Measurements from ENCODE around the gene ZNF837.
"Not testable (repeated sequence)": the region's sequence is repeated elsewhere in the genome, so short reads cannot be mapped to it uniquely, and the experiment has no call there.

Gene ZNF837

GRCh38 chr19:58380662-58381459 lies at the start of gene ZNF837:
Gene ZNF837, minus strand, starts transcription at chr19:58381030. Its CDS starts 11,698 bp downstream, at chr19:58369332.
- peak; percentile 100 for DNase-seq (ENCODE audit: low spot score)

- DNase-seq (ENCODE audit: low spot score): no peak
These were observed 48.9 kb upstream of the ZNF837 start for GRCh38 chr19:58429745-58430144.

GRCh38 chr19:58428617-58429016 lies 47.8 kb upstream of the ZNF837 start:
- no peak for DNase-seq (ENCODE audit: low spot score)

- no peak for DNase-seq (ENCODE audit: low spot score)
These were observed 36.2 kb upstream of the ZNF837 start for GRCh38 chr19:58417071-58417470.

- DNase-seq (ENCODE audit: low spot score): no peak
These were observed 35.8 kb upstream of the ZNF837 start for GRCh38 chr19:58416604-58417003.

GRCh38 chr19:58409010-58409790 lies 28.4 kb upstream of the ZNF837 start:
- peak; percentile 74 for DNase-seq (ENCODE audit: low spot score)

GRCh38 chr19:58408152-58409009 lies 27.6 kb upstream of the ZNF837 start, which contains the start of gene ZNF584:
Gene ZNF584, plus strand, starts transcription at chr19:58408649. Its CDS starts 499 bp downstream, at chr19:58409148.
- peak; percentile 96 for DNase-seq (ENCODE audit: low spot score)

- DNase-seq (ENCODE audit: low spot score): peak; percentile 36
These were observed 26.9 kb upstream of the ZNF837 start for GRCh38 chr19:58407658-58408151.

GRCh38 chr19:58406818-58407657 lies 26.2 kb upstream of the ZNF837 start:
- peak; percentile 17 for DNase-seq (ENCODE audit: low spot score)

GRCh38 chr19:58403920-58404478 lies 23.2 kb upstream of the ZNF837 start:
- DNase-seq (ENCODE audit: low spot score): not testable (repeated sequence)

GRCh38 chr19:58401840-58402421 lies 21.1 kb upstream of the ZNF837 start:
- DNase-seq (ENCODE audit: low spot score): no peak

- DNase-seq (ENCODE audit: low spot score): peak; percentile 100
These were observed 20.3 kb upstream of the ZNF837 start for GRCh38 chr19:58400916-58401839.

GRCh38 chr19:58400316-58400915 lies 19.6 kb upstream of the ZNF837 start:
- DNase-seq (ENCODE audit: low spot score): no peak

- DNase-seq (ENCODE audit: low spot score): no peak
These were observed 19.1 kb upstream of the ZNF837 start for GRCh38 chr19:58399903-58400302.

- no peak for DNase-seq (ENCODE audit: low spot score)
These were observed 17.7 kb upstream of the ZNF837 start for GRCh38 chr19:58398545-58398944.

- no peak for DNase-seq (ENCODE audit: low spot score)
These were observed 17.3 kb upstream of the ZNF837 start for GRCh38 chr19:58398087-58398486.

GRCh38 chr19:58397533-58398037 lies 16.8 kb upstream of the ZNF837 start:
- no peak for DNase-seq (ENCODE audit: low spot score)

All from SW480 (cell line).